HG03108 (cell line): Measurements from ENCODE around the gene PAX5.

ENCODE experiments used
- ATAC-seq: cut with Tn5 transposase; IDR thresholded peaks from one replicate; pipeline ENCODE4 v1.9.1; 2021; ENCODE audit warnings: moderate library complexity; ENCODE audit not compliant: unreplicated experiment

PAX5 gene

DNA sequence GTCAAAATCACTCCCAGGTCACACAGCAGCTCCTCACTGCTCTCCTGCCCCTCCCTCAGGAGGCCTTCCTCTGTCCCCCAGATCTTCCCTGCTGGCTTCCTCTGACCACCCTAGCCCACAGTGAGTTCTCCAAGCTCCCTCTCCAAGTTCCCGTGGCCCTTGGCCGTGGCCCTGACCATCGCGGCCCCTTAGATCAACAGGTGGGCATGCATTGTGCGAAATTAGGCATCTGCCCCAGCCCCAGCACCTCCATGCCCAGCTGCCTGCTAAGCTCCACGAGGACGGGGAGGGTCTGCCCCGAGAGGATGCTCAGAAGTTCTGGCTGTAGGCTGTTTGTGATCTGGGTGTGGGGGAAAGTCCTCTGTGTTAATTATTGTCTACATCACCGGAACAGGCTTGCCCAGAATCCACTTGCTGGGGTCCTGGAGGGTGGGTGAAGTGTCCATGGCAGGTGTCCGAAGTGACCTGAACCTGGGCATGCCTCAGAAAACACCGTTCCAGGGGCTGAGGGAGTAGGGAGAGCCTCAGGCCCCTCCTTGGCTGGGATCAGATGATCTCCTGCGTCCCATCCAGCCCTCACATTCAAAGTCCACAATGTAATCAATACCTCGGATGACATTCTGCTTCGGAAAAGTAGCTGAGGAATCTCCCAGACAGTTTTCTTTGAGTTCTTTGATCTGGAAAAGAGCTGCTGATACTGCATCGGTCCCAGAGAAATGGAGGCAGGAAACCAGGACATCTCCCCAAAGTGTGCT, 194.8 kb downstream of the PAX5 start:
- no peak for ATAC-seq

DNA sequence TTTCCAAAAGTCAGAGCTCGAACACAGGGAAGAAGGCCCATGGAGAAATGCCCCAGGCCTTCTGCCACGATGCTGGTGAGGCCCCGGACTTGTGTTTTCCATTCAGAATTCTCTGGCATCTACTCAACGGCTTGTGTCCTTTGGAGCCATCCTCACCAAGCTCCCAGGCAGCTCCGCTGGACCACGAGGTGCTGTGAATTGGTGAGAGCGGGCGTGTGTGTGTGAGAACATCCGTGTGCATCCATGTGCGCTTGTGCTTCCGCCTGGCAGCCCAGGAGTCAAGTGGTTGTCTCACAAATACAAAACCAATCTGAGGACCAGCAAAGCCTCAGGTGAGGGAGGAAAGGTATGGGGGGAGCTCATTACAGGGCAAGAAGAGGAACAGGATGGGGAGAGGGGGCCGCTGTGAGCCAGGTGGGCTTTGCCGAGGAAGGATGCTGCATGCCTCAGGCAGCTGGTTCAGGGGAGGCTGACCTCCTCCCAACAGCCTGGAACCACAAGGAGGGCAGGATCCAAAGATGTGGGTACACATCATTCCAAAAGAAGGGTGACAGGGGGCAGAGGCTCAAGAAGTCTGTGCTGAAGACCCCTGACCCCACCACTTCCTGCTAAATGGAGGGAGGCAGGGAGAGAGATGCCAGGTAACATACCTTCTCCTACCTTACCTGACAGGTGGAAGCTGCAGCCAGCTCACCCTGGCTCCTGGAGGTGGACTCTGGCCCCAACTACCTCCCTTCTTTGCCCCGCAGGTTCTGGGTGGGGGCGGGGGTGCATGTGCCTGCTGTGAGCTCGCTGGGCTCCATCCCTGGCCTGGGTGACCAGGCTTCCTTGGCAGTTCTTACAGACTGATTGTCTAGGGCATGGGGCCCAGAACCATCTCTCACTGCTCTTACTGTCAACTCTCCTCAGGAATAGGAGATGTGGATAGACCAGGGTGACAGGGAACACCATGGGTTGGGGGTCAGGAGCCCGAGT, 196.3 kb downstream of the PAX5 start:
- no peak for ATAC-seq

DNA sequence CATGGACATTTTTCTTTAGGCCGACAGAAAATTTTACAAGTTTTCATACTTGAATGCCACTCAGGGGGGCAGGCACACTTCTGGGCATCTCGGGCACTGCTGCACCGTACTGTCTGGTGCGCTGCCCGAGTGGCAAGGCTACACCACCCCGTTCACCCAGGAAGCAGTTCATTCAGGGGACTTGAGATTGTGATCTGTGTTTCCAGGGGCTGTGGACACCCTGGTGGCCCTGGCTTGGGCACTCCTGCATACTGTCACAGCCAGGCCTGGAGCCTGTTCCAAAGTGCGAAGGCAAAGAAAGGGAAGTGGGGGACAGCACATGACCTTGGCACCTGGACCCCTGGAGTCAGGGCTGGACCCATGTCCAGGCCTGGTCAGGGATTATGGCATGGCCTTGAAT, 197.6 kb downstream of the PAX5 start:
- no peak for ATAC-seq

DNA sequence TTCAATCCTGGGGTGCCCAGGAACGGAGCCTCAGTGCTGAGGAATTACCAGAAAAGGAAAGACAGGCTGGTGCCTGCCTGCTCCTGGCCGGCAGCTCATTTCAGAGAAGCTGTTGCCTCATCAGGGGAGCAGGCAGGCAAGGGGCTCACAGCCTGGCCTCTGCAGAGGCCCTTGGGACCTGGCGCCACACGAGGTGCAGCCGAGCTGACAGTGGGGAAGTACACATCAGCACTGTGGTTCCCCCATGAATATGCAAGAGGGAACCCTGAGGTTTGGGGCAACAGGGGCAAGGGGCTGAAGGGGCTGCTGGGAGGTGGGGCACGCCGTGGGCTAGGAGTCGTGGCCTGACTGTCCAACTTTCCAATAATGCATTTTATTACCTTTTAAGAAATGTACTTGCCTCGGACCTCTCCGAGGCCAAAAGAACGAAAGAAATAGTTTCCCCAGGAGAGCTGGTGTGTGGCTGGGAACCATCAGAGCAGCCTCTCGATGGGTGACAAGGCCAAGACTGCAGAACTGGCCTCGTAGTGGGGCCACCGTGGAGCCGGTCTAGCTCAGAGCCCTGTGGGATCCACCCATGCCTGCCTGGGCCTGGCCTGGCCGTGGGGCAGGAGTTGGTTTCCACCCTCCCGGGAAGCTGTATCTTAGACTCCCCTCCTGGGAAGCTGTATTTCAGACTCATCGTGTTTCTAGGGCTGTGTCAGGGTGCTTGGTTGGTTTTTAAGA, 198.6 kb downstream of the PAX5 start:
- ATAC-seq, result no peak

- no peak for ATAC-seq
Observed at GRCh38 chr9:36834736-36835135, 199.3 kb downstream of the PAX5 start.

- no peak for ATAC-seq
Observed at GRCh38 chr9:36833954-36834353, 200.1 kb downstream of the PAX5 start.

DNA sequence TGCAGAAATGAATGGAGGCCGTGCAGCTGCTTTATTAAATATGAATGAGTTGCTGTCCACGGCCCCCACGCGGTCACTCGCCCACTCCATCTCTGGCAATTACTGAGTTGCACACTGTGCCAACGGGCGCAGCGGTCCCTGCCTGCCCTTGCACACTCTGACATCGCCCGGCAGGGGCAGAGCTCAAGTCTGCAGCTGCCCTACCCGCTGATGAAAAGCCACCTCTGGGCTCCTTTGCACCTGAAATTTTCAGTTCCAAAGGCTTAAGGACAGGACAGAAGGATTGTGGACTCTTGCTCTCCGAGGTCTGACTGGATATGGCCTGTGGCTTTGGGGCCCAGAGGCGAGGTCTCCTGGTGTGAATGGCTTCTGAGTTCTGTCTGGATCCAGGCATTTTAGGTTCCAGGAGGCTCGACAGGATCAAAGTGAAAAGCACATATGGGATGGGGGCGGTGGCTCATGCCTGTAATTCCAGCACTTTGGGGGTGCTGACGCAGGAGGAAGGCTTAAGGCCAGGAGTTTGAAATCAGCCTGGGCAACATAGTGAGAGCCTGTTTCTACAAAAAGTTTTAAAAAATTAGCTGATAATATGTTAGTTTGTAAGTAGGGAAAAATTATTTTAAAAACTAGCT, 201.8 kb downstream of the PAX5 start:
- ATAC-seq, result no peak

DNA sequence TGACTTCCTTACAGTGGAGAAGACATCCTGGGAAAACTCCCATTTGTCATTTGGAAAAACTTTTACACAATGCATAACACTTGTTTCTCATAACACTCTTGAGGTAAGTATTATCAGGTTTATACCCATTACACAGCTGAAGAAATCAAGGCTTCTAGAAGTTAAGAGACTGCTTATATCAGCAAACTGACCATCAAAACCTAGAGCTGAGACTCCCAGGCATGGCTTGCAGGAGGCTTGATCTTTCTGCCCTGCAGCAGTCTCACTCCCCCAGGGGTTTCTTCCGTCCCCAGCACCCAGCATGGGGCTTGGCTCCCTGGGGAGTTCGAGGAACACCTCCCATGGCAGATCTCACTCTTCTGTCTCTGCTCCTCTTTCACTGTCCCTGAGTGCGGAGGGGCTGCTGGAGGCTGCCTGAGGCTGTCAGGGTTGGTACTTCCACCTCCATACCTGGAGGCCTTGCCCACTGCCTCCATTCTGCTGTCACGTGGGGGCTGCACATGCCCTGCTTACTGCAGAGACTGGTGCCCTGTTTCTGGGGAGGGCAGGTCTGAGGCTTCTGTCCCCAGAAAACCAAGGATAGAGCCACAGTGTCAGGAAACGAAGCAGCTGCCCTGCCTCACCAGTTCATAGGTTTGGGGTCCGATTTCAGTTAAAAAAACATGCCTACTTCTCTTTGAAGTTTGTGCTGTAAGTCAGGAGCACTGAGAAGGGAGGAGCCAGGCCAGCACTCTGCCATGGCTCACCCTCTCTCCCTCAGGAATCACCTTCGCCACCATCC, 202.5 kb downstream of the PAX5 start:
- no peak for ATAC-seq

DNA sequence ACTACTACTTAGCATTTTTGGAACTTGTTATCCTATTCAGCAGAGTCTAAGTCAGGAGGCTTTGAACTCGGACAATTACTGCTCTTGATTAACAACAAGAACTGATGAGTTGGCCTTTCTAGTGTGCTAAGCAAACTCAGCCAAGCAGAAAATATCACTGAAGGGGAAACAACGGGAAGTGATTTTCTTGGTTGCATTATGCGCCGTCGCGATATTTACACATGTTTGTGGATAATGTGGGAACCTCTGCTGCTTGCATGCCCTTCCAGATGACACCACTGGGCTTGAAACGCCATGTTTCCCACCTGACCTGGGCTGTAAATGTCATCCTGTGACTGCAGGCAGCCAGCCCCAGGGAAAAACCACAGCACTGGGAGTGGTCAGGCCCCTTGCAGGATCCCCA, 205.5 kb downstream of the PAX5 start:
- ATAC-seq, result no peak

GRCh38 chr9:36827593-36827992, 206.5 kb downstream of the PAX5 start:
- ATAC-seq, result no peak

DNA sequence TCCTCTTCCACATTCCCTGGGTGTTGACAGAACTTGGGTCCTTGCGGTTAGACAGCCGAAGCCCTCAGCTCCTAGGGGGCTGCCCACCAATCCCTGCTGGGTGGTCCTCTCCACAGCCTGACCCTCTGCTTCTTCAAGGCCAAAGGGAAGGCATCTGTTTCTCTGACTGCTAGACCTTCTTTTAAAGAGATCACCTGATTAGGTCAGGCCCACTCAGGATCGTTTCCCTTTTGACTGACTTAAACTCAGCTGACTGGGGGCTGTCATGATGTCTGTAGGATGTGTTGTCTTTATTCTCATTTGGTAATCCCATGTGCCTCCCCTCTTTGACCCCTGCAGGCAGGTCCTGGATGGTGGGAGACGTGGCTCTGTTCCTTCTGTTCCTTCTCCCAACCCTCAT, 207.5 kb downstream of the PAX5 start:
- ATAC-seq, result no peak

GRCh38 chr9:36825179-36825578, 208.9 kb downstream of the PAX5 start:
- ATAC-seq, result no peak

DNA sequence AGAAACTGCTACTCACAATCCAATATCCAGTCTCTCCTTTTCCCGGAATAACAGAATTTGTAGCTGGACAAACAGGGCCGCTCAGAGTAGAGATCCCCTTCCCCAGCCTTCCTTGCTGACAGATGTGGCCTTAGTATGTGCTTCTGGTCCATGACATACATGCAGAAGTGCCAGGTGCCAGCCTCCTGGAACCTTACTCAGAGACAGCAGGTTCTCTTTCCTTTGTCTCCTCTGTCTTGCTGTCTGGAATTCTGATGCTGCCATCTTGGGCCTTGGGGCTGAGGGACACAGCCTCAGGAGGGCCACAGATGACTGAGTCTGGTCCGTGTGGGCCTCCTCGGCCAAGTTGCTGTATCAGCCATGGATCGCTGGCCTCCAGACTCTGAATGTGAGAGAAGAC, 210.1 kb downstream of the PAX5 start:
- ATAC-seq, result no peak

- ATAC-seq, result no peak
Observed at GRCh38 chr9:36823466-36823865, 210.6 kb downstream of the PAX5 start.

DNA sequence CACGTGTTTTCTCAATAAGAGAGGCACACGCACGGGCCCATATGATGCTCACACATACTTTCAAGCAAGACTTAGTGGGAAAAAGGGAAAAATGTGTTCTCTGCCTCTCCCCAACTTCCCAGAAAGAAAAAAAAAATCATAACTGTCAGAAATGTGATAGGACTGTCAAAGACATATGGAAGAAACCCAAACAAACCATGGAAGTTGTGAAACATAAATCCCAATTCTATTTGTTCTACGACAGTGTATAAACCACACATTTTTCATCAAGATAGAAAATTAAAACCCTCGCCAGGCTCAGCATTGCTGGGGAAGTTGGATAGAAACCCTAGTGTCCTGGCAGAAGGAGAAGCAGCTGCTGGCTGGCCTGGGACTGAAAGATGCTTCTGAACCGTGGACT, 211.9 kb downstream of the PAX5 start:
- ATAC-seq, result no peak

- no peak for ATAC-seq
Observed at GRCh38 chr9:36820392-36820861, 213.6 kb downstream of the PAX5 start.

GRCh38 chr9:36818965-36819870, 214.8 kb downstream of the PAX5 start:
- no peak for ATAC-seq

GRCh38 chr9:36818242-36818938, 215.7 kb downstream of the PAX5 start:
- no peak for ATAC-seq
